GM21526 (cell line): ENCODE results near the gene COMT.
"Not testable (repeated sequence)": the region's sequence is repeated elsewhere in the genome, so short reads cannot be mapped to it uniquely, and the experiment has no call there.

Experiments used
- ATAC-seq: cut with Tn5 transposase; IDR thresholded peaks from one replicate; pipeline ENCODE4 v1.9.1; 2021; ENCODE audit warnings: moderate library complexity; ENCODE audit not compliant: unreplicated experiment, low FRiP score

The COMT gene

DNA sequence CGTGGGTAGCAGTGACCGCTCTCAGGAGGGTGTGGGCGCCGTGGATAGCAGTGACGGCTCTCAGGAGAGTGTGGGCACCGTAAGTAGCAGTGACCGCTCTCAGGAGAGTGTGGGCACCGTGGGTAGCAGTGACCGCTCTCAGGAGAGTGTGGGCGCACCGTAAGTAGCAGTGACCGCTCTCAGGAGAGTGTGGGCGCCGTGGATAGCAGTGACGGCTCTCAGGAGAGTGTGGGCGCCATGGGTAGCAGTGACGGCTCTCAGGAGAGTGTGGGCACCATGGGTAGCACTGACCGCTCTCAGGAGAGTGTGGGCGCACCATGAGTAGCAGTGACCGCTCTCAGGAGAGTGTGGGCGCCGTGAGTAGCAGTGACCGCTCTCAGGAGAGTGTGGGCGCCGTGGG lies 34.7 kb upstream of the COMT start:
- not testable (repeated sequence) for ATAC-seq

DNA sequence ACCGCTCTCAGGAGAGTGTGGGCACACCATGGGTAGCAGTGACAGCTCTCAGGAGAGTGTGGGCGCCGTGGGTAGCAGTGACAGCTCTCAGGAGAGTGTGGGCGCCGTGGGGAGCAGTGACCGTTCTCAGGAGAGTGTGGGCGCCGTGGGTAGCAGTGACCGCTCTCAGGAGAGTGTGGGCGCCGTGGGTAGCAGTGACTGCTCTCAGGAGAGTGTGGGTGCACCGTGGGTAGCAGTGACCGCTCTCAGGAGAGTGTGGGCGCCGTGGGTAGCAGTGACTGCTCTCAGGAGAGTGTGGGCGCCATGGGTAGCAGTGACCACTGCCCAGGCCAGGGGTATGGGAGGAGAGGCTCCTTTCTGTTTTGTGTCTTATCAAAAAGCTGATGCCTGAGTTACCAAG lies 33.7 kb upstream of the COMT start:
- ATAC-seq = not testable (repeated sequence)

DNA sequence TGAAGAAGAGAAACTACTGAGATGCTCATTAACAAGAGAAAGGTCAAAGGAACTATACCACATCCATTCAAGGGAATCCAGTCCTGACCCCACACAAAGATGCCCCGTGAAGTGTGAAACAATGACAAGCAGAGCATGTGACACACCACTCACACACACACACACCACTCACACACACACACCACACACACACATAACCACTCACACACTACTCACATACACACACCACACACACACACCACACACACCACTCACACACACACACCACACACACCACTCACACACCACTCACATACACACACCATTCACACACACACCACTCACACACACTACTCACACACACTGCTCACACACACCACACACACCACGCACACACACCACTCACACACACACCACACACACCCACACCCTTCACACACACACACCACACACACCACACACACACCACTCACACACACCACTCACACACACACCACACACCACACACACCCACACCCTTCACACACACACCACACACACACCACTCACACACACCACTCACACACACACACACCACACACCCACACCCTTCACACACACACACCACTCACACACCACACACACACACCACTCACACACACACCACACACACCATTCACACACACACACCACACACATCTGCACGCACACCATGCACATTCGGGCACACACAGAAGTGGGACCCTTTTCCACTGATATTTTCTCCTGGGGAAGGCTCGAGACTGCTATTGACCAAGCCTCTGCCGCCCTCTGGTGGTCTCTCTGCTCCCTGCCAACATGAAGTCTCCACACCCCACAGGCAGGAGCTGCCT lies 32.0 kb upstream of the COMT start:
- ATAC-seq = no peak

DNA sequence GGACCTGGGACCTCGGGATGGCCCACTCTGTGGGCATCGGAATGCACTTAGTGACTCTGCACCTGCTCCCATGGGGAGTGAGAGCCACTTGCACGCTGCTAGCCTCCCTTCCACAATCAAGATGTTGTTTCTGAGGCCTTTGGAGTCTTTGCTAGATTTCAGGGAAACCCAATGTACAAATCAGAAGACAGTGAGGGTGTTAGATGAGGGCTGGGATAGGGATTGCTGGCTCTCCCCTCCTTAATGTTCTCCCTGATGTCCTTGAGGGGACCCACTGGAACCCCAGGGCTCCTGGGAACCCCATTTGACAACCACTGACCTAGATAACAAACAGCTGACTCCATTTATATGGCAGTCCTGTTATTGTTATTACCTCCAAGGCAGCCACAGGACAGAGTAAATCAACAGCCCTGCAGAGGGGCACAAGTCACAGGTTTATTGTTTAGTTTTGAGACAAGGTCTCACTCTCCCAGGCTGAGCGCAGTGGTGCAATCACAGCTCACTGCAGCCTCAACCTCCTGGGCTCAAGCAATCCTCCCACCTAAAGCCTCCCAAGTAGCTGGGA lies 31.3 kb upstream of the COMT start:
- ATAC-seq = no peak

DNA sequence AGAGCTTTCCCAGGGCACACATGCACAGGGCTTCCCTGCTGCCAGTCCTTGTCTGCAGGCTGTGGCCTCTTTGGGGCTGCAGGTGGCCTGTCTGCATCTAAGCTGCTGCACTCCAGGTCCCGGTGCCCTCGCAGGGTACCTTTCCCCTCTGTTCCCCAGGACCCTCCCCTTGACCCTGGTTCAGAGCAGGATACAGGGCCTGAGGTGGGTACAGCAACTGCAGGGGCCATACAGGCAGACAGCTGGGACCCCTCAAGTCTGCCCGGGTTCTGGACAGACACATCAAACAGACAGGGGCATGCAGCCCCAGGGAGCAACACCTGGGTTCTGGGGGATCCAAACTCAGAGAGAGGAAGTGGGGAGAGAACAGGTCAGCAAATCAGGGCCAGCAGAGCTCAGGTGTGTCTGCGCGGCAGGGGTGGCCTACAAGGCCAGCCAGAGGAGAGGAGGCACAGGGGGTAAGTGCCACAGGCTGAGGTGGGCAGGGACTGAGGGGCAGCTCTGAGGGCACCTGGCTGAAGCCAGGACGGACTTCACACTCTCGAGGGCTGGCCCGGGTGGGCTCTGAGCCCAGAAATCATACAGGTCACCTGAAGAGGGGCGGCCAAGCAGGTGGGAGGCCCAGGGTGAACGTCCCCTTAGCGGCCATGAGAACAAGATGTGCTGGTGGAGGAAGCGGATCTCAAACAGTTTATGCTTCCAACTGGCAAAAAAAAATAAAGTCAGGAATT lies 29.9 kb upstream of the COMT start:
- ATAC-seq = no peak

DNA sequence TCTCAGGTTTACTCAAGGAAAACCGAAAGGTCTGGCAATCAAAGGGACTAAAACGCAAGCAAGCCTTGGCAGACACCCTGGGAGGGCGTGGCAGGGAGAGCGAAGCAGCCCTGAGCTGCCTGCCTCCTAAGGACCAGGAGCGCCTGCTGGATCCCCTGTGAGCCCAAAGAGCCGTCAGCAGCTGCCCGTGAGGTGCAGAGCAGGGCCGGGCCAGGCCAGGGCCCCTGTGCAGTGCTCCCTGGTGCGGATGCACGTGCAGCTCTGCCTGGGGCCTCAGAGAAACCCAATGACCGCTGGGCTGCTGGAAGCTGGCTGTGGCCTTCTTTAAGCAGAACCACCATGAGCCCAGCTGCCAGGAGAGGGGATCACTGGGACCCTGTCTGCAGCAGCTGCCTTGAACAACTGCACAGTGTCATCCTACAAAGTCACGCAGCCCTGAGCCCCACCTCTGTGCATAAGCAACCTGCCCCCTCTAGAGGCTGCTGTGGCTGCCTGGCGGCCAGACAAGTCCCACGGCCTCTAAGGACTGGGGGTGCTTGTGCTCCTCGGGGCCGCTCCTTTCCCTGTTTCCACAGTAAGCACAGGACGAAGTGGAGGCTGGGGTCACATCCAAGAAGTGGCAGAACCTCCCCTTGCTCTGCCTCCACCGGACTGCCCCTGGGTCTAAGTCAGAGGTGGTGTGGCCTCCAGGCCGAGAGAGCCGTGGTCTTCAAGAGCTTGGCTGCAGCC lies 29.1 kb upstream of the COMT start:
- ATAC-seq = no peak

DNA sequence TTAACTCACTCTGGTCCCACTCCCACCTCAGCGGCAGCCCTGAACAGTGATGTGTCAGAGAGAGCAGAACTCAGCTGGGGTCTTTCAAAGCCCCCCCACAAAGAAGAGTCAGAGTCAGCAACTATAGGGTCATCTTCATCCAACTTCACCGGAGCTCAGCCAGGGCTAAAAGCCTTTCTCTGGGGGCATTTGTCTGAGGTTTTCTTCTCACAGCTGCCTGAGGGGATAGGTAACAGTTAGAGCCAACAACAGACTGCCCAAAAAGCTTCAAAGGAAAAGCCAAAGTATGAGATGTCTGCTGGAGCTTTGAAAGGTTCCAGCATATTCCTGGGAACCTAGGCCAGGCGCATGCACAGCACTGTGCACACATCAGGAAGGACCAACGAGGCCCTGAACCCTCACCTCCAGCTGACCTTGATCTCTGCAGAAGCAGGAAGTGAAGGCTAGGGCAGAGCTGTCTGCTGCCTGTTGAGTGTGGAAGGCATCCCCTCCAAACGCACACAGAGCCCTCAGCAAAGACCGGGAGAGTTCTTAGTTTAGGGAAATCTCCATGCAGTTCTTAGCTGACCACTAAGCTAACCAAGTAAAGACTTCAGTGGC lies 28.1 kb upstream of the COMT start:
- ATAC-seq = no peak

DNA sequence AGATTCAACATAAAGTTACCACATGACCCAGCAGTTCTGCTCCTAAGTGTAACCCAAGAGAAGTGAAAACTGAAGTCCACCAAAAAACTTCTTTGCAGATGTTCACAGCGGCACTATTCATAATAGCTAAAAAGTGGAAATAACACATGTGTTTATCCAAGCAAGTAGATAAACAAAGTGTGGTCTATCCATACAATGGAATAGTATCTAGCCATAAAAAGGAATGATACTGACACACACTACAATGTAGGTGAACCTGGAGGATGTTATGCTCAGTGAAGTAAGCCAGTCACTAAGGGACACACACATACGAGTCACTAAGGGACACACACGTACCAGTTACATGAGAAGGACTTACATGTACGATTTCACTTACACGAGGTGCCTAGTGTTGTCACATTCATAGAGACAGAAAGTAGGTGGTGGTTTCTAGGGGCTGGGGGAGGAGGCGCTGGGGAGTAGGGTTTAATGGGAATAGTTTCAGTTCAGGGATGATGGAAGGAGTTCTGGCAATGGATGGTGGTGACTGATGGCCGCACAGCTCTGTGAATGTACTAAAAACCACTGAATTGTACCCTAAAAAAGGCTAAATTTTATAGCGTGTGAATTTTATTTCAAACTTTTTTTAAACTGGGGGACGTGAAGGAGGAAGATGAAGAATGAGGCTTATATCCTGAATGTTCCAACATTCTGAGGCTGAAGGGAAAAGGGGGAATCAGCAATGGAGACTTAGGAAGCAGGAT lies 27.2 kb upstream of the COMT start:
- no peak for ATAC-seq

DNA sequence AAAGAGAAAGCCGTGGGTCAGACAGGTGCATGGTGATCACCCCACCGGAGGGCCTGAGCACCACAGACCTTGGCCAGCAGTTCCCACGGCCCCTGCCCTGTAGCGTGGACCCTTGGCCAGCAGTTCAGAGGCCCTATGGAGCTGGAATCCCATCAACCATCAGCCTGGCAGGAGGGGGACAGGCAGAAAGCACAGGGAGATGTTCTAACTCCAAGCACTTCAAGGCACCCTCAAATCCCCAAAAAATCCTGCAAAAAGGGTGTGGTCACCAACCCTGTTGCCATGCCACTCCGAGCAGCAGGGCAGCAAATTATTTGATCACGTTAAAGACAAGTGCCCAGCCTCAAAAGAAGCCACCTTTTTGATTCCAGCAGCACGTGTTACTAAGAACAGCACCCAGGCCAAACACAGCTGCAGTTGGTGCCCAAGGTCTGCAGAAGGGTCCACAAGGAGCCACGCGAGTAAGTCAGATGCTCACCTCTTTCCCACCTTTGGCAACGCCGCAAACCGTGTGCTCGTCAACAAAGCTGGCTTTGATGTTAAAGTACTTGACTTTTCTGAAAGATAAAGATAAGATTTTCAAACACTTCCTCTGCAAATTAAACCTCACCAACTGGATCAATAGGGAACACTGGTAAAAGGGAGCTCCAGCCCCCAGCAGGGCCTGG lies 26.2 kb upstream of the COMT start:
- no peak for ATAC-seq

DNA sequence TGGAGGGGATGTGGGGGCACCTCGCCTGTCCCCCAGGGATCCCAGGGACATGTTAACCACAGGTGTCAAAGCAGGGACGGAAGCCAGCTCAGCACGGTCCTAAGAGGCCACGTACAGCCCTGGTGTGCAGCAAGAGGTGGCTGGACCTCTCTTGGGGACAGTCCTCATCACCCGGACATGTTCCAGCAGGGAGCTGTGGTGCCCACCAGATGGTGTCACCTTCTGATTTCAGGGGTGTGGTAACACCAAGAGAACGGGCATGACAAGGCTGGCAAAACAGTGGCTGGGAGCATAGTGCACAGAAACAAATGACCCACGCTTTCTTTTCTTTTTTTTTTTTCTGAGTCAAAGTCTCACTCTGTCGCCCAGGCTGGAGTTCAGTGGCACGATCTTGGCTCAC lies 25.6 kb upstream of the COMT start:
- ATAC-seq = no peak

DNA sequence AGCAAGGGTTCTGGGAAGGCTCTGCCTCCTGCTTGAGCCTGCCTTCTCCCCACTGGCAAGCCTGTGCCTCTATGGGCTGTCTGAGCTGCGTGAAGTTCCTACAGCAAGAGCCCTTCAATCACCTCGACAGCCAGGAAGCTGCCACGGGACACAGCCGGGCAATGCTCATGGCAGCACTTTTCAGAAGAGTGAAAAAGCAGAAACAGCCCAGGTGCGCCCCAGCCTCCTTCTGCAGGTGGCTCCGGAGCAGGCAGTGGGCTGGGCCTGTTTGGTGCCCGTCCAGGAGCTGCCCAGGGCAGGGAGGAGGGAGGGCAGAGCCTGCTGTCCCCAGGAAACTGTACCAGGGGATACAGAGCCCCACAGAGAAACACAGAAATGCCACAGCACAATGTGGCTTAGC lies 24.6 kb upstream of the COMT start:
- no peak for ATAC-seq

DNA sequence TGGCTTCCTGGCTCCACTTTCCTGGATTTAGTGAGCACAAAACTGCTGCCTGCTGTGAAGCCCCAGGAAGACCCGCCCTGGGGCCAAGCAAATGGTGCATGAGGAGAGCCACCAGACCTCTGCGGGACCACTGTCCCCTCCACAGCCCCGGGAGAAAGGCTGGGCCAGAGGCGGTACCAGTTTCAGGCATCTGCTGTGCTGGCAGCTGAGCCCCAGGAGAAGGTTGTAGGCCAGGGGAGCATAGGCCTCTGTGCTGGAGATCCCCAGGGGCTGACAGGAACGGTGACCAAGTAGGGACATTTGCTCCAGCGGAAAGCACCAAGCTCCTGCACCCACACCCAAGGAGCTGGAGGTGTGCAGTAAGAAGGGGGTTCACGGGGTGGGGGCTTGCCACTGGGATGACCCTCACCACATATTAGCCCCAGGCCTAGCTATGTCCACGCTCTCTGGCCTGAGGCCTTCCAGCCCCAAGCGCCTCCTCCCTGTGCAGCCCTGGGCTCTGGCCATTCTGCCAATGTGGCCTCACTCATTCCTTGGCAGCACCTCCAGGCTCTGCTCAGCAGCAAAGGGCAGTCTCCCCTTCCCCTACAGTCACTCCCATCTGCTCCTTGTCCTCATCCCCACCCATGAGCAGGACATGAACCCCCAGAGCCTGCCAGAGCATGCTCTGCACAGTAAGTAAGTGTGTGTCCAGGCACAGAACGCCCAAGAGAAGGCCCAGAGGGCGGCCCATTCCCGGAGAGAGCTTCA lies 24.0 kb upstream of the COMT start:
- no peak for ATAC-seq

DNA sequence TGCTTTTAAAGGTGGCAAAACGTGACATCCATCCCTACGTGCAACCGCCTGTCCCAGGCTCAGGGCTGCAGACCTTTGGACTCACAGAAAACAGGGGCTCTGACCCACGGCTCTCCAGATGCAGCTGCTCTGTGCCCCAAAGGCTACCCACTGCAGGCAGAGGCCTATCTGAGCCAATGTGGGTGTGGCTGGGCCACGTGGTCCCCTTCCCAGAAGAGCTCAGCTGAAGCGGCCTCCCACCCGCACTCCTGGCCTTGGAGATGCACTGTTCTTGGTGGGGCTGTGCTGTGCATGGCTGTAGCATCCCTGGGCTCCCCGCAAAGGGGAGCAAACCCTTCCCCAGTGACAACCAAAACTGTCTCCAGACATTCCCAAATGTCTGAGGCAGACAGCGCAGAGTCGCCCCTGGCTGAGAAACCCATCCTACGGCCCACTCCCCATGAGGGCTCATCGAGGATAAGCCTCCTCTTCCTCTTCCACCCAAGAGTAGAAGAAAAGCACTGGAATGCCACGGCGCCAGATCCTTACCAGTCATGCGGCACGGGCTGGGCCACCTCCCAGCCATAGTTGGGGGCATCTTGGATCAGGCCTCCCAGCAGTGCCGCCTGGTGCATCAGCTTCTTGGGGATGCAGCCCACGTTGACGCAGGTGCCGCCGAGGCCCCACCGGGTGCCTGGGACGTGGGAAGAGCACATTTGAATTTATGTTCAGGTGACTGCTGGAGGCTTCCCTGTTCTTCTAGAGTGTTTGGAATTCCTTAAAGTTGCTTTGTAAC lies 23.1 kb upstream of the COMT start:
- ATAC-seq = no peak

DNA sequence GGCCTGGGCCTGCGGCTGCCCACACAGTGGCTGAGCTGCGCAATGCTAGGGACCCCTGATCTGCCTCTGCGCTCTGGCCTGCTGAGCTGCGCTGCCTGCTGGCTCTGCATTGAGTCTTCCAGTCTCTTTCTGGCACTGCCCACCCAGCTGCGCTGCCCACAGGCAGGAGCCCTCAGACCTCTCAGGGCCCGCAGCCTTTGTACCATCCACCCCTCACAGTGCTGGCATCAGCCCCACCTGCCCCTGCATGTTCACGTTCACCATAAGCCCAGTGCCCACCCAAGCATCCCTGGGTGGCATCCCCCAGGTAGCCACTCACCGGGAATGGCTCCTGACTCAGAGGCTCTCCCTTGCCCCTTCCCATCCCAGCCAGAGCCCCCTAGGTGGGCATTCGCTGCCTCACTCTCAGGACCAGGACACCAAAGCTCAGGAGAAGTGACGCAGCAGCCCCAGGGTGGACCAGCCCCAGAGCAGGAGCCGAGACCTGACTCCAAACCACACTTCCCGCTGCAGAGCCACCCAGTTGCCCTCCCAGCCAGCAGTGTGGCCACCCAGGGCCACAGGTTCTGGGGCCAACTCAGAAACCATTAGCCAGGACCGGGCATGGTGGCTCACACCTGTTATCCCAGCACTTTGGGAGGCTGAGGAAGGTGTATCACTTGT lies 21.7 kb upstream of the COMT start:
- ATAC-seq = no peak

DNA sequence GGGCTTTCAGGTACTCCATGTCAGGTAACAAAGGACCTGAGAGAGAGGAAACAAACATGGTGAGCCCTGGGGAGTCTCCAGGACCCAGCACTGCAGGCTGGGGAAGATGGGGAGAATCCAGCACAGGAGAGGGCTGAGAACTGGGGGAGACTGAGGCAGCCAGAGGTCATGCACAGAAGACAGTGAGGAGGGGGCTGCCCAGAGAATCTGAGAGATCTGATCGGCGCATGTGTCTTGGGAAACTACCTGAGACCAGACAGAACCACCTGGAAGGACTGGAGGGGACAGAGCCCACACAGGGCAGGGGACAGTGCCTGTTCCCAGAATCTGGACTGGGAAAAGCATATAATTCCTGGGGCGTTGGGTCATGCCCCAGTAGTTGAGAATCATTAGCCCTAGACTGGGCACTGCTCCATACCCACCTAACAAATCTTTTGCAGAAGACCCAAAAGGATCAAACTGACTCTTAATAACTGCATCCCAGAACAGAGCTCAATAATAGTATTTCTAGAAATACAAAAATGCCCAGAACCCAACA lies 20.0 kb upstream of the COMT start:
- ATAC-seq = no peak

DNA sequence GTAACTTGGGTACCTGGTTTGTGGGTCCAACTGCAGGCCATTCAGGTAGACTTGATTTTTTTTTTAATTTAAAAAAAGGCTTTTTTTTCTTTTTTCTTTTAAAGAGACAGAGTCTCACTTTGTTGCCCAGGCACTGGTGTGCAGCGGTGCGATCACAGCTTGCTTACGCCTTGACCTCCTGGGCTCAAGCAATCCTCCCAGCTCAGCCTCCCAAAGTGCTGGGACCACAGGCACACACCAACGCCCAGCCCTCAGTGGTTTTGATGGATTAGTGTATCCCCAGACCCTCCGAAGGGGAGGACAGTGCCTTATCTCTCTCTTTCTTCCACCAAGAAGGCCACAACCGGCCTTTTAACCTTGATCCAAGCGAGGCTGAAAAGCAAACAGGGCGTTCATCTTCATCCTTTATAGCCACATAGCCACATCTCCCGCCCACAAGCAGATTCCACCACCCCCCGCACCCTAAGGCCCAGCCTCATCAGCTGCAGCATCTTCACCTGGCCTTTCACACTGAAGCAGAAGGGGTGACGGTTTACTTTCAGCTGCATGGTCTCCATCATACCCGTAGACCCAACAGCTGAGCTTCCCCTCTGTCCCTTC lies 17.6 kb upstream of the COMT start:
- ATAC-seq = no peak

DNA sequence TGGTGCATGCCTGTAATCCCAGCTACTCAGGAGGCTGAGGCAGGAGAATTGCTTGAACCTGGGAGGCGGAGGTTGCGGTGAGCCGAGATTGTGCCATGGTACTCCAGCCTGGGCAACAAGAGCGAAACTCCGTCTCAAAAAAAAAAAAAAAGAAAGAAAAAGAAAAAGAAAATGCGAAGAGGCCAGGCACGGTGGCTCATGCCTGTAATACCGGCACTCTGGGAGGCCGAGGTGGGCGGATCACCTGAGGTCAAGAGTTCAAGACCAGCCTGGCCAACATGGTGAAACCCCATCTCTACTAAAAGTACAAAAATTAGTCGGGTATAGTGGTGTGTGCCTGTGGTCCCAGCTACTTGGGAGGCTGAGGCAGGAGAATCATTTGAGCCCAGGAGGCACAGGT lies 15.5 kb upstream of the COMT start:
- not testable (repeated sequence) for ATAC-seq
